Sigmoid colon (tissue), 4 donors: ENCODE results near the gene NIM1K.

Experiments used
- CTCF ChIP-seq, 4 experiments: fragments of 450-650 bp in 3 of 4; fragments of 200-600 bp in 1 of 4; IDR thresholded peaks; one replicate each; pipeline ENCODE4 v1.5.1; 2016 to 2019; ENCODE audit warnings: antibody characterized with exemption in 4 of 4, mild to moderate bottlenecking in 3 of 4, moderate library complexity in 2 of 4
- POLR2AphosphoS5 ChIP-seq, 4 donors: sonication (generic); formaldehyde crosslinking; IDR thresholded peaks; one replicate each; pipeline ENCODE4 v1.6.1; 2017; ENCODE audit warnings: antibody characterized with exemption in 4 of 4

- TF ChIP-seq CTCF (IDR thresholded peaks at IDR 0.05) (no peak), POLR2AphosphoS5 (IDR thresholded peaks at IDR 0.05) (no peak)
These were observed 41.3 kb upstream of the NIM1K start for GRCh38 chr5:43150748-43151147.
